CD4-positive, alpha-beta memory T cell (primary cell): ENCODE measurements around the gene PTOV1. TPM values are rescaled to one million over a fixed set of nuclear protein-coding genes. Genes with fewer than 3 reads are reported as not detected.
A peak's percentile ranks its signal among the peaks of the same experiment; 100 is the strongest.

Experiments used
- CTCF ChIA-PET: fragments of 350-600 bp; sonication (Branson Sonifier 250); formaldehyde crosslinking; loops from one replicate; lab custom pipeline; 2021; ENCODE audit warnings: inconsistent platforms; ENCODE audit not compliant: partially characterized antibody; lab: Charles Lee
- POLR2A ChIA-PET: fragments of 350-600 bp; sonication (Branson Sonifier 250); formaldehyde crosslinking; loops from one replicate; lab custom pipeline; 2021; ENCODE audit not compliant: partially characterized antibody; lab: Charles Lee
- DNase-seq, 5 donors: peaks; one replicate each; pipeline versions ENCODE4 v3.0.0 to v3.0.0-alpha.2; 2020 to 2022; ENCODE audit warnings: mixed read lengths in 1 of 5
- H3K27ac ChIP-seq: one replicate; pipeline ENCODE4 v1.7.0; 2013; ENCODE audit warnings: low read depth, low read length
- H3K27me3 ChIP-seq: 2 replicates; pipeline ENCODE4 v1.7.0; 2013; ENCODE audit warnings: mild to moderate bottlenecking, low read length, moderate library complexity; ENCODE audit not compliant: insufficient read depth
- H3K36me3 ChIP-seq: 2 replicates; pipeline ENCODE4 v1.7.0; 2013; ENCODE audit warnings: mild to moderate bottlenecking, low read length, moderate library complexity; ENCODE audit not compliant: insufficient read depth
- H3K4me1 ChIP-seq: 2 replicates; pipeline ENCODE4 v1.7.0; 2013; ENCODE audit warnings: mild to moderate bottlenecking, low read length, moderate library complexity; ENCODE audit not compliant: insufficient read depth
- H3K4me3 ChIP-seq, 2 donors: one replicate each; pipeline ENCODE4 v1.7.0; 2013; ENCODE audit warnings: low read length in 2 of 2, mild to moderate bottlenecking in 1 of 2
- H3K9me3 ChIP-seq, 2 donors: one replicate each; pipeline ENCODE4 v1.7.0; 2013; ENCODE audit warnings: low read length in 2 of 2, control low read depth in 1 of 2; ENCODE audit not compliant: control insufficient read depth in 1 of 2
- H3K27ac Mint-ChIP-seq, 7 donors: one replicate each; pipeline ENCODE4 v1.8.0; 2020 to 2021; ENCODE audit warnings: mixed read lengths in 7 of 7, mild to moderate bottlenecking in 6 of 7, inconsistent platforms in 3 of 7, moderate library complexity in 3 of 7
- H3K27me3 Mint-ChIP-seq, 2 donors: one replicate each; pipeline ENCODE4 v1.8.0; 2020 to 2021; ENCODE audit warnings: mixed read lengths in 2 of 2
- H3K36me3 Mint-ChIP-seq, 2 donors: one replicate each; pipeline ENCODE4 v1.8.0; 2020 to 2021; ENCODE audit warnings: mixed read lengths in 2 of 2, inconsistent platforms in 1 of 2, mild to moderate bottlenecking in 1 of 2
- H3K4me1 Mint-ChIP-seq, 4 donors: one replicate each; pipeline ENCODE4 v1.8.0; 2020 to 2021; ENCODE audit warnings: mixed read lengths in 4 of 4, mild to moderate bottlenecking in 1 of 4
- H3K4me3 Mint-ChIP-seq, 8 donors: one replicate each; pipeline ENCODE4 v1.8.0; 2020 to 2021; ENCODE audit warnings: mixed read lengths in 8 of 8, mild to moderate bottlenecking in 7 of 8, moderate library complexity in 6 of 8, inconsistent platforms in 3 of 8
- H3K9me3 Mint-ChIP-seq, 8 donors: one replicate each; pipeline ENCODE4 v1.8.0; 2020 to 2021; ENCODE audit warnings: mixed read lengths in 8 of 8, mild to moderate bottlenecking in 5 of 8, inconsistent platforms in 3 of 8, moderate library complexity in 1 of 8
- intact Hi-C: fragments of 100-400 bp; cut with micrococcal nuclease; formaldehyde crosslinking; loops from one replicate; pipeline ENCODE4 v1.15.1; 2023
- polyA plus RNA-seq, 2 donors: library from polyadenylated mRNA; unstranded; fragments of 300-500 nt; fragmentation: Illumina TruSeq; gene quantifications; one replicate each; pipeline ENCODE4 v1.2.3, GENCODE V29; 2021
- total RNA-seq, 2 experiments: library from RNA; stranded (reverse); gene quantifications; one replicate each; pipeline ENCODE4 v1.2.3, GENCODE V29; 2021

PTOV1 gene
- total and polyA plus RNA-seq, 4 experiments from 2014 or later: 40.7 to 156 (median 104) TPM

GRCh38 chr19:49829200-49829599 is 21.8 kb upstream of the PTOV1 start:
- no peaks in the 10 kb centered on the region for H3K27me3 Mint-ChIP-seq
- DNase-seq: no peak
- H3K4me1 Mint-ChIP-seq: peaks cover 0 to 11% (median 4%) of the 10 kb centered on the region in 4 donors
- no peaks in the 10 kb centered on the region for H3K27me3 ChIP-seq
- intact Hi-C loops: no loop called here
- CTCF ChIA-PET: no interaction called here
- no peak overlapping the region for H3K27ac ChIP-seq
- no peaks in the 10 kb centered on the region for H3K9me3 ChIP-seq
- H3K36me3 Mint-ChIP-seq: peaks cover 16 to 36% of the 10 kb centered on the region in 2 donors
- no peak overlapping the region for H3K27ac Mint-ChIP-seq
- no peaks in the 10 kb centered on the region for H3K4me1 ChIP-seq
- H3K4me3 ChIP-seq: no peak overlapping the region
- peaks cover 0 to 2% (median 0%) of the 10 kb centered on the region in 8 donors for H3K9me3 Mint-ChIP-seq
- no peak overlapping the region for H3K4me3 Mint-ChIP-seq
- H3K36me3 ChIP-seq: peaks cover 36% of the 10 kb centered on the region
- POLR2A ChIA-PET: interaction anchor here (0.6 kb wide), 1 partner anchor 22 kb away, joined by 3 read pairs; the partner anchor contains the start of gene PTOV1

DNA sequence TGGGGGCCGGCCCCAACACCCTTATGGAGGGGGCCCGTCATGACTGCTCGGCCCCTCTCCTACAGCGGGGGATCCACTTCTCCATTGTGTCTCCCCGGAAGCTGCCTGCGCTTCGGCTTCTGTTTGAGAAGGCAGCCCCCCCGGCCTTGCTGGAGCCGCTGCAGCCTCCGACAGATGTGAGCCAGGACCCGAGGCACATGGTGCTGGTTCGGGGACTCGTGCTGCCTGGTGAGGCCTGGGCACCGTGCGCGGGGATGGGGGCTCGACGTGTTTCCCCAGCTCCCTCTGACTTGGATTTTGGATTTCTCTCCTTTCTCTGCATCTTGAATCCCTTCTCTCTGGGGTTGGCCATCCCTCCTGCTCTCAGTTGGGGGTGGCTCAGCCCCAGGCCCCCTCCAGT is 21.2 kb upstream of the PTOV1 start:
- H3K27me3 Mint-ChIP-seq: no peaks in the 10 kb centered on the region
- H3K4me3 Mint-ChIP-seq: no peak overlapping the region
- peaks cover 18 to 40% of the 10 kb centered on the region in 2 donors for H3K36me3 Mint-ChIP-seq
- CTCF ChIA-PET: no interaction called here
- Histone ChIP-seq H3K36me3 (peaks cover 36% of the 10 kb centered on the region), H3K4me1 (no peaks in the 10 kb centered on the region), H3K9me3 (no peaks in the 10 kb centered on the region), H3K27ac (no peak overlapping the region), H3K27me3 (no peaks in the 10 kb centered on the region), H3K4me3 (no peak overlapping the region)
- intact Hi-C loops: no loop called here
- POLR2A ChIA-PET: interaction anchor here (0.6 kb wide), 1 partner anchor 21 kb away, joined by 3 read pairs; the partner anchor contains the start of gene PTOV1
- H3K4me1 Mint-ChIP-seq: peaks cover 0 to 11% (median 4%) of the 10 kb centered on the region in 4 donors
- no peak for DNase-seq
- peaks cover 0 to 2% (median 0%) of the 10 kb centered on the region in 8 donors for H3K9me3 Mint-ChIP-seq
- H3K27ac Mint-ChIP-seq: no peak overlapping the region

DNA sequence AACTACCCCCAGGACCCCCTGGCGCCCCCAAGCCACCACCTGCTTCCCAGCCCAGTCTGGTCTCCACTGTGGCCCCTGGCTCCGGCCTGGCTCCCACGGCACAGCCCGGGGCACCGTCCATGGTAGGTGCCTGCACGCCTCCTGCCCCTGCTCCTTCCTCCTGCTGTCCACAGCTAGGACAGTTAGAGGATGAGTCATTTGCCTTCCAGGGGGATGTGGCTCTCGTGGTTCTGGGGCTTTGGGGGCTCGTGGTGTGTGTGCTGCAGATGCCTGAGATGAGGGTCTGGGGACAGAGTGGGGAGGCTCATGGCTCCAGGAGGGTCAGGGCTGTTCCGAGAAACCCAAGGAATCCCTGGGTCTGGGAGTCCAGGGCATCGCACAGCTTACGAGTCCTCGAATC is 20.2 kb upstream of the PTOV1 start:
- intact Hi-C loops: no loop called here
- Histone ChIP-seq H3K27ac (no peak overlapping the region), H3K4me3 (no peak overlapping the region), H3K4me1 (no peaks in the 10 kb centered on the region), H3K27me3 (no peaks in the 10 kb centered on the region), H3K36me3 (peaks cover 40% of the 10 kb centered on the region), H3K9me3 (no peaks in the 10 kb centered on the region)
- Mint-ChIP-seq H3K4me3 (no peak overlapping the region), H3K36me3 (peaks cover 21 to 42% of the 10 kb centered on the region in 2 donors), H3K4me1 (peaks cover 0 to 11% (median 4%) of the 10 kb centered on the region in 4 donors), H3K9me3 (peaks cover 0 to 2% (median 0%) of the 10 kb centered on the region in 8 donors), H3K27ac (no peak overlapping the region), H3K27me3 (no peaks in the 10 kb centered on the region)
- POLR2A ChIA-PET: no interaction called here
- no peak for DNase-seq
- CTCF ChIA-PET: no interaction called here

DNA sequence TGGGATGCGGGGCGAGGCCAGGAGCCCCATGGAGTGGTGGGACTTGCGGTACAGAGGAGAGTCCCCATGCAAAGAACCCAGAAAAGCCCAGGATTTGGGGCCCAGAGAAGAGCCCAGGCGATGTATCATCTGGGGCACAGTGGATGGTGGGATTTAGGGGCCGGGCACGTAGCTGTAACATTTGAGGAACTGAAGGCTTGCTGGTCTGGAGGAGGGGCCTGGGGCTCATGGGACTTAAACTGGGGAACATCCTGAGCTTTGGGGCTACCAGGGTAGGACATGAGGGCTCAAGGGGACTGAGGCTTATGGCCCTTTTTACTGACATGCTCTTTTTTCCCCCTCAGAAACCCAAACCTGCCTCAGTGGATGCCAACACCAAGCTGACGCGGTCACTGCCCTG is 19.4 kb upstream of the PTOV1 start:
- Mint-ChIP-seq H3K4me1 (peaks cover 0 to 6% (median 3%) of the 10 kb centered on the region in 4 donors), H3K36me3 (peaks cover 21 to 38% of the 10 kb centered on the region in 2 donors), H3K9me3 (peaks cover 0 to 2% (median 0%) of the 10 kb centered on the region in 8 donors), H3K27ac (peak overlapping the region in 3 of 7 donors; percentile 8 to 19 (median 10)), H3K27me3 (no peaks in the 10 kb centered on the region), H3K4me3 (no peak overlapping the region)
- H3K27ac ChIP-seq: no peak overlapping the region
- H3K9me3 ChIP-seq: no peaks in the 10 kb centered on the region
- no peaks in the 10 kb centered on the region for H3K4me1 ChIP-seq
- no peak overlapping the region for H3K4me3 ChIP-seq
- intact Hi-C loops: no loop called here
- peaks cover 45% of the 10 kb centered on the region for H3K36me3 ChIP-seq
- DNase-seq: no peak
- ChIA-PET POLR2A (no interaction called here), CTCF (no interaction called here)
- no peaks in the 10 kb centered on the region for H3K27me3 ChIP-seq

DNA sequence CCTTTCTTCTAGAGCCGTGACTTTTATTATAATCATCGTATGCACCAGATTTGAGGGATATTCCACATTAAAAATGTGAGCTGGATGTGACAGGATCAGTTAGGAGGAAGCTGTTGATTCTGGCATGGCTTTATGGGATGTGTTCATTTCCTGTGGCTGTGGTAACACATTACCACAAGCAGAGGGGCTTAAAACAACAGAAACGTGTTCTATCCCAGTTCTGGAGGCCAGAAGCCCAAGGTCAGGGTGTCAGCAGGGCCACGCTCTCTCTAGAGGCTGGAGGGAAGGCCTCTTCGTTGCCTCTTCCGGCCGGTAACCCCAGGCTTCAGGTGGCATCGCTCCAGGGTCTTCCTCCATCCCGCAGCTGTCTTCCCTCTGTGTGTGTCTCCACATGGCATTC is 18.4 kb upstream of the PTOV1 start:
- no peak for DNase-seq
- Mint-ChIP-seq H3K36me3 (peaks cover 25 to 38% of the 10 kb centered on the region in 2 donors), H3K4me1 (peaks cover 0 to under 1% (median 0%) of the 10 kb centered on the region in 4 donors), H3K4me3 (no peak overlapping the region), H3K9me3 (peaks cover 0 to 2% (median 0%) of the 10 kb centered on the region in 8 donors), H3K27me3 (no peaks in the 10 kb centered on the region), H3K27ac (peak overlapping the region in 2 of 7 donors; percentile 68 to 83)
- POLR2A ChIA-PET: interaction anchor here (1.2 kb wide), 1 partner anchor 18 kb away, joined by 4 read pairs; the partner anchor contains the start of gene PTOV1
- CTCF ChIA-PET: no interaction called here
- Histone ChIP-seq H3K27ac (no peak overlapping the region), H3K36me3 (peaks cover 52% of the 10 kb centered on the region), H3K4me3 (no peak overlapping the region), H3K9me3 (no peaks in the 10 kb centered on the region), H3K27me3 (no peaks in the 10 kb centered on the region), H3K4me1 (no peaks in the 10 kb centered on the region)
- intact Hi-C loops: no loop called here

DNA sequence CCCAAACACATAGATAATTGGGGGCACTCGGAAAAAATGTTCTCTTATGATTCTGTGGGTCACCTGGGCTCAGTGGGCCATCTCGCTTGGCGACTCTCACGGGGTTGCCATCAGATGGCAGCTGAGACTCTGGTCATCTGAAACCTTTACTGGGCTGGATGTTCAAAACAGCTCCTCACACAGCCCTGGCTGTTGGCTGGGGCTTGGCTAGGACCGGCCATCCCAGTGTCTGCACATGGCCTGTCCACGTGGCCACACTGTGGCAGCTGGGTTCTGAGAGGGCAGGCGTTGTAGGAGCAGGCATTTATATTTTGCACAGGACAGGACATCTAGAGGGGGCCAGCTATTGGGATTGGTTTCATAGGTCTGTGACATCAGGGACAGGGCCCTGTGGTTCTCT is 17.4 kb upstream of the PTOV1 start:
- Histone ChIP-seq H3K36me3 (peaks cover 52% of the 10 kb centered on the region), H3K27me3 (no peaks in the 10 kb centered on the region), H3K4me3 (no peak overlapping the region), H3K27ac (no peak overlapping the region), H3K4me1 (no peaks in the 10 kb centered on the region), H3K9me3 (no peaks in the 10 kb centered on the region)
- POLR2A ChIA-PET: interaction anchor here (1.2 kb wide), 1 partner anchor 17 kb away, joined by 4 read pairs; the partner anchor contains the start of gene PTOV1
- peaks cover 32 to 44% of the 10 kb centered on the region in 2 donors for H3K36me3 Mint-ChIP-seq
- H3K4me1 Mint-ChIP-seq: no peaks in the 10 kb centered on the region
- DNase-seq: no peak
- intact Hi-C loops: no loop called here
- CTCF ChIA-PET: no interaction called here
- peak overlapping the region in 2 of 7 donors; percentile 55 to 64 for H3K27ac Mint-ChIP-seq
- H3K27me3 Mint-ChIP-seq: no peaks in the 10 kb centered on the region
- no peak overlapping the region for H3K4me3 Mint-ChIP-seq
- H3K9me3 Mint-ChIP-seq: peaks cover 0 to 2% (median 0%) of the 10 kb centered on the region in 8 donors

DNA sequence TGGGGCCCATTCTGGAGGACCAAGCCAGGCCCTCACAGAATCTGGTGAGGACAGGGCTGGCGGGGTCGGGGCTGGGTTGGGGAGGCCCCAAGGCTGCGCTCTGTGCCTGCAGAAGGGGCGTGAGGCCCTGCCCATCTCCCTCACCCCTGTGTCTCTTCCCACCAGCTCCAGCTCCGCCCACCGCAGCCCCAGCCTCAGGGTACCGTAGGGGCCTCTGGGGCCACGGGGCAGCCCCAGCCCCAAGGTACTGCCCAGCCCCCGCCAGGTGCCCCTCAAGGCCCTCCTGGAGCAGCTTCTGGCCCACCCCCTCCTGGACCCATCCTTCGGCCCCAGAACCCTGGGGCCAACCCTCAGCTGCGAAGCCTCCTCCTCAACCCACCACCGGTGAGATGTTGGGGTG is 15.4 kb upstream of the PTOV1 start:
- H3K27ac ChIP-seq: no peak overlapping the region
- no peaks in the 10 kb centered on the region for H3K9me3 ChIP-seq
- ChIA-PET POLR2A (interaction anchor here (0.6 to 0.9 kb wide), 2 partner anchors 17 to 708 kb away, joined by 3 read pairs; no protein-coding TSS in a partner anchor), CTCF (no interaction called here)
- H3K4me1 ChIP-seq: no peaks in the 10 kb centered on the region
- Mint-ChIP-seq H3K4me3 (no peak overlapping the region), H3K27ac (no peak overlapping the region), H3K9me3 (peaks cover 0 to 2% (median 0%) of the 10 kb centered on the region in 8 donors), H3K36me3 (peaks cover 37 to 43% of the 10 kb centered on the region in 2 donors), H3K4me1 (no peaks in the 10 kb centered on the region), H3K27me3 (no peaks in the 10 kb centered on the region)
- H3K36me3 ChIP-seq: peaks cover 52% of the 10 kb centered on the region
- no peak for DNase-seq
- H3K4me3 ChIP-seq: no peak overlapping the region
- intact Hi-C loops: no loop called here
- no peaks in the 10 kb centered on the region for H3K27me3 ChIP-seq
